Measurements from ENCODE around the gene SYCE3. TPM values are rescaled to one million over a fixed set of nuclear protein-coding genes. Genes with fewer than 3 reads are reported as not detected.
A peak's percentile ranks its signal among the peaks of the same experiment; 100 is the strongest.

Gene SYCE3
- total and polyA plus RNA-seq, 9 of the 15 experiments (the other 6 are each of a cell fraction or from before 2014, with no cell fraction given): 0.56 TPM; not detected in 8

DNA sequence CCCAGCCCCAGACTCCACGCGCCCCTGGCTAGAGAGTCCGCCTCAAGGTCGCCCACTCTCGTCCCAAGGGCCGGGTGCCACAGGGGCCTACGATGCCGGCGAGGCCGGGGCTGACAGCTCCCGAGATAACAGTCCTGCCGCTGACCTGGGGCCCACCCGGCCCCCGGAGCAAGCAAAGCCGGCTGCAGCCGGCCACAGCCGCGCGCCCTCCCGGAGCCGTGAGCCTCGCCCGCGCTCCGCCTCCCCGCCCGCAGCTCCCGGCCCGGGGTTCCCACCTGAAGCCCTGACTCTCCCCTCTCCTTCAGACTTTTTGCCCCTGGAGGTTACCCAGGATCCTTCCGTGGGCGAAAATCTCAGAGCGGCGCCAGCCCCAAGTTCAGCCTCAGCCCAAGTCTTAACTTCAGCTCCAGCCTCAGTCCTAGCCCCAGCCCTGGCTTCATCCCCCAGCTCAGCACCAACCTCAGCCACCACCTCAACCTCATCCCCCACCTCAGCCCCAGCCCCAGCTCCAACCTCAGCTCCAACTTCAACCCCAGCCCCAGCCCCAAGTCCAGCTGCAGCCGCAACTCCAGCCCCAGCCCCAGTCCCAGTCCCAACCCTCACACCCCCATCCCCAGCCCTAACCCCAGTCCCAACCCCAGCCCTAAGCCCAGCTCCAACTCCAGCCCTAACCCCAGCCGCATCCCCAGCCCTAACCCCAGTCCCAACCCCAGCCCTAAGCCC, 15.3 kb downstream of the SYCE3 start (continued):
- TF ChIP-seq, protein P1, sequence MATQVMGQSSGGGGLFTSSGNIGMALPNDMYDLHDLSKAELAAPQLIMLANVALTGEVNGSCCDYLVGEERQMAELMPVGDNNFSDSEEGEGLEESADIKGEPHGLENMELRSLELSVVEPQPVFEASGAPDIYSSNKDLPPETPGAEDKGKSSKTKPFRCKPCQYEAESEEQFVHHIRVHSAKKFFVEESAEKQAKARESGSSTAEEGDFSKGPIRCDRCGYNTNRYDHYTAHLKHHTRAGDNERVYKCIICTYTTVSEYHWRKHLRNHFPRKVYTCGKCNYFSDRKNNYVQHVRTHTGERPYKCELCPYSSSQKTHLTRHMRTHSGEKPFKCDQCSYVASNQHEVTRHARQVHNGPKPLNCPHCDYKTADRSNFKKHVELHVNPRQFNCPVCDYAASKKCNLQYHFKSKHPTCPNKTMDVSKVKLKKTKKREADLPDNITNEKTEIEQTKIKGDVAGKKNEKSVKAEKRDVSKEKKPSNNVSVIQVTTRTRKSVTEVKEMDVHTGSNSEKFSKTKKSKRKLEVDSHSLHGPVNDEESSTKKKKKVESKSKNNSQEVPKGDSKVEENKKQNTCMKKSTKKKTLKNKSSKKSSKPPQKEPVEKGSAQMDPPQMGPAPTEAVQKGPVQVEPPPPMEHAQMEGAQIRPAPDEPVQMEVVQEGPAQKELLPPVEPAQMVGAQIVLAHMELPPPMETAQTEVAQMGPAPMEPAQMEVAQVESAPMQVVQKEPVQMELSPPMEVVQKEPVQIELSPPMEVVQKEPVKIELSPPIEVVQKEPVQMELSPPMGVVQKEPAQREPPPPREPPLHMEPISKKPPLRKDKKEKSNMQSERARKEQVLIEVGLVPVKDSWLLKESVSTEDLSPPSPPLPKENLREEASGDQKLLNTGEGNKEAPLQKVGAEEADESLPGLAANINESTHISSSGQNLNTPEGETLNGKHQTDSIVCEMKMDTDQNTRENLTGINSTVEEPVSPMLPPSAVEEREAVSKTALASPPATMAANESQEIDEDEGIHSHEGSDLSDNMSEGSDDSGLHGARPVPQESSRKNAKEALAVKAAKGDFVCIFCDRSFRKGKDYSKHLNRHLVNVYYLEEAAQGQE (IDR thresholded peaks at IDR 0.05; ENCODE audit: borderline replicate concordance): peak; percentile 91
- TF ChIP-seq, protein P1 (CRISPR knock-in tag; IDR thresholded peaks at IDR 0.05; ENCODE audit: low read depth): no peak
- TF ChIP-seq ASH1L (IDR thresholded peaks at IDR 0.05; ENCODE audit: borderline replicate concordance, low read depth, partially characterized antibody): no peak
- TF ChIP-seq, protein P2, sequence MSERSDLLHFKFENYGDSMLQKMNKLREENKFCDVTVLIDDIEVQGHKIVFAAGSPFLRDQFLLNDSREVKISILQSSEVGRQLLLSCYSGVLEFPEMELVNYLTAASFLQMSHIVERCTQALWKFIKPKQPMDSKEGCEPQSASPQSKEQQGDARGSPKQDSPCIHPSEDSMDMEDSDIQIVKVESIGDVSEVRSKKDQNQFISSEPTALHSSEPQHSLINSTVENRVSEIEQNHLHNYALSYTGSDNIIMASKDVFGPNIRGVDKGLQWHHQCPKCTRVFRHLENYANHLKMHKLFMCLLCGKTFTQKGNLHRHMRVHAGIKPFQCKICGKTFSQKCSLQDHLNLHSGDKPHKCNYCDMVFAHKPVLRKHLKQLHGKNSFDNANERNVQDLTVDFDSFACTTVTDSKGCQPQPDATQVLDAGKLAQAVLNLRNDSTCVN (CRISPR knock-in tag; IDR thresholded peaks at IDR 0.05): no peak
- no peak for TF ChIP-seq HMG20A (CRISPR knock-in tag; conservative IDR thresholded peaks at IDR 0.05)
- TF ChIP-seq L3MBTL2 (IDR thresholded peaks at IDR 0.05): peak; percentile 33; the same call in 1 of the 2 replicates
- no peak for TF ChIP-seq ZNF57 (CRISPR knock-in tag; IDR thresholded peaks at IDR 0.05)
- TF ChIP-seq BRCA1 (IDR thresholded peaks at IDR 0.05): no peak
- no peak for TF ChIP-seq BRCA1 (CRISPR knock-in tag; IDR thresholded peaks at IDR 0.05)
- no peak for TF ChIP-seq TOE1 (IDR thresholded peaks at IDR 0.05; ENCODE audit: borderline replicate concordance)
- no peak for TF ChIP-seq TOE1 (CRISPR knock-in tag; IDR thresholded peaks at IDR 0.05; ENCODE audit: borderline replicate concordance, low read depth)
- TF ChIP-seq ZFX (CRISPR knock-in tag; IDR thresholded peaks at IDR 0.05): peak; percentile 29; the same call in 1 of the 2 replicates
- TF ChIP-seq POLR3A (IDR thresholded peaks at IDR 0.05; ENCODE audit: borderline replicate concordance, extremely low read depth, insufficient read depth, insufficient read length): no peak
- peak; percentile 34; the same call in 1 of the 2 replicates for TF ChIP-seq RBFOX2 (IDR thresholded peaks at IDR 0.05; ENCODE audit: low read depth, low read length)

Measured in K562 (cell line).